Measurements from ENCODE around the gene NCBP3.

NCBP3 gene

GRCh38 chr17:3857261-3858105, 11.4 kb upstream of the NCBP3 start:
- TF ChIP-seq, protein P1, sequence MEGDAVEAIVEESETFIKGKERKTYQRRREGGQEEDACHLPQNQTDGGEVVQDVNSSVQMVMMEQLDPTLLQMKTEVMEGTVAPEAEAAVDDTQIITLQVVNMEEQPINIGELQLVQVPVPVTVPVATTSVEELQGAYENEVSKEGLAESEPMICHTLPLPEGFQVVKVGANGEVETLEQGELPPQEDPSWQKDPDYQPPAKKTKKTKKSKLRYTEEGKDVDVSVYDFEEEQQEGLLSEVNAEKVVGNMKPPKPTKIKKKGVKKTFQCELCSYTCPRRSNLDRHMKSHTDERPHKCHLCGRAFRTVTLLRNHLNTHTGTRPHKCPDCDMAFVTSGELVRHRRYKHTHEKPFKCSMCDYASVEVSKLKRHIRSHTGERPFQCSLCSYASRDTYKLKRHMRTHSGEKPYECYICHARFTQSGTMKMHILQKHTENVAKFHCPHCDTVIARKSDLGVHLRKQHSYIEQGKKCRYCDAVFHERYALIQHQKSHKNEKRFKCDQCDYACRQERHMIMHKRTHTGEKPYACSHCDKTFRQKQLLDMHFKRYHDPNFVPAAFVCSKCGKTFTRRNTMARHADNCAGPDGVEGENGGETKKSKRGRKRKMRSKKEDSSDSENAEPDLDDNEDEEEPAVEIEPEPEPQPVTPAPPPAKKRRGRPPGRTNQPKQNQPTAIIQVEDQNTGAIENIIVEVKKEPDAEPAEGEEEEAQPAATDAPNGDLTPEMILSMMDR (IDR thresholded peaks at IDR 0.05), result no peak

- TF ChIP-seq, protein P1 (IDR thresholded peaks at IDR 0.05), result no peak
Observed at GRCh38 chr17:3852561-3852960, 6.5 kb upstream of the NCBP3 start.

DNA sequence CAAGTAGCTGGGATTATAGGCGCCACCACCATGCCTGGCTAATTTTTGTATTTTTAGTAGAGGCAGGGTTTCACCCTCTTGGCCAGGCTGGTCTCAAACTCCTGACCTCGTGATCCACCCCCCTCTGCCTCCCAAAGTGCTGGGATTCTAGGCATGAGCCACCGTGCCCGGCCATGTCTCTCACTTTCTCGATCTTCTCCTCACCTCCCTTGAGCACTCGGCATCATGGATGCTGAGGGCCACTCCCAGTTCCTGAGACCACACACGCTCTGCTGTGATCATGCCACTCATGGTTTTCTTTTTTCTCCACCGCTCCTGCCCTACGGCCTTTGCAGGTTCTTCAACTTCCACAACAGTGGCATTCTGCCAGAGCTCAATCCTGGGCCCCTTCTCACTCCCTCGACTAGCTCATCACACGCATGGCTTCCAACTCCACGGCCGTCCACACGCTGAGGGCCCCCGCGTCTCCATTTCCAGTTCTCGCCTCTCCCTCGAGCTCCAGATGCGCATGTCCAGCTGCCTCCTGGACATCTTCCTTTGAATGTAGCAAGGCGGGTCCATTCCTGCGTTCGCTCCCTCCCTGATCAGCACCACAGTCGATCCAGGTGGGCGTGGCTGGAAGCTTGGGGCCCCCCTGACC, 5.5 kb upstream of the NCBP3 start:
- TF ChIP-seq, protein P1 (IDR thresholded peaks at IDR 0.05), result no peak

DNA sequence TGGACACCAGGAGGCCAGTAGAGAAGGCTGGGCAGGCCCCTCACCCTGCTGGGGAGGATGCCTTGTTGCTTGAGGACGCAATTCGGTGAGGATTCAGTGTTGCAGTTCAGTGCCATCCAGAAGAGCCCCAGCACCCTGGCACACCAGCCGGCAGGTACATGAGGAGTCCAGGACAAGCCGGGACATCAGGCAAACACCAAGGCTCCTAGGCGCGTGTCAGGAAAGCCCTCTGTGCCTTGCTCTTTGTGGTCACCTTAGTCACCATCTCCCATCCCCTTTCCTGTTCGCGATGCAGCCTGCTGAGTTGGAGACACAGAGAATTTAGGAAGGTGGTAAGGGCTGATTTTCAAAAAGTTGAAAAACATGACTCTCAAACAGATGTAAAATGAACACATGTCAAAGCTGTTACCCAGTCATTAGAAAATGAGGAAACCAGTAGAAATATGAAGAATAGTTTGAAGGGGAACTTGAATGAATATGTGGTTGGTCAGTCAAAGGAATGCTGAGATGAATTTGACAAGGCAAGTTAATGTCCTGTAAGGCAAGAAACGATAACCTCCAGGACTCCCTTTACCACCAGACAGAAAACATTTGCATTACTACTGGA, 2.3 kb upstream of the NCBP3 start:
- TF ChIP-seq, protein P1 (IDR thresholded peaks at IDR 0.05), result no peak

DNA sequence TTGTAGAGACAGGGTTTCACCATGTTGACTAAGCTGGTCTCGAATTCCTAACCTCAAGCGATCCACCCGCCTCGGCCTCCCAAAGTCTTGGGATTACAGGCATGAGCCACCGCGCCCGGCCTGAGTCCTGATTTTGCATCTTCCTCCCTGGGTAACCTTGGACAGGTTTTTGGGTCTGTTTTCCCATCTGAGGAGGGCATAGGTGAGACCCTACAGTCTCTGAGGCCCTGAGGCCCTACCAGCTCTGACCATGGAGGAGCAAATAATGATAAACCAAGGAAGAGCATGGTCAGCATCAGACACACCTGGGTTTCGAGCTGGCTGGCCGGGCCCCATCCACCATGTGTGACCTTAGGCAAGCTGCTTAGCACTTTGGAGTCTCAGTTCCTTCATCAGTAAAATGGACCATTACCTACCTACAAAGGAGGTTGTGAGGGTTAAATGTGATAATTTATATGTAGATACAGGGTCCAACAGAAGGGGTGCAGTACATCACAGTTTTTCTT, 1.2 kb upstream of the NCBP3 start:
- TF ChIP-seq, protein P1 (IDR thresholded peaks at IDR 0.05), result no peak

DNA sequence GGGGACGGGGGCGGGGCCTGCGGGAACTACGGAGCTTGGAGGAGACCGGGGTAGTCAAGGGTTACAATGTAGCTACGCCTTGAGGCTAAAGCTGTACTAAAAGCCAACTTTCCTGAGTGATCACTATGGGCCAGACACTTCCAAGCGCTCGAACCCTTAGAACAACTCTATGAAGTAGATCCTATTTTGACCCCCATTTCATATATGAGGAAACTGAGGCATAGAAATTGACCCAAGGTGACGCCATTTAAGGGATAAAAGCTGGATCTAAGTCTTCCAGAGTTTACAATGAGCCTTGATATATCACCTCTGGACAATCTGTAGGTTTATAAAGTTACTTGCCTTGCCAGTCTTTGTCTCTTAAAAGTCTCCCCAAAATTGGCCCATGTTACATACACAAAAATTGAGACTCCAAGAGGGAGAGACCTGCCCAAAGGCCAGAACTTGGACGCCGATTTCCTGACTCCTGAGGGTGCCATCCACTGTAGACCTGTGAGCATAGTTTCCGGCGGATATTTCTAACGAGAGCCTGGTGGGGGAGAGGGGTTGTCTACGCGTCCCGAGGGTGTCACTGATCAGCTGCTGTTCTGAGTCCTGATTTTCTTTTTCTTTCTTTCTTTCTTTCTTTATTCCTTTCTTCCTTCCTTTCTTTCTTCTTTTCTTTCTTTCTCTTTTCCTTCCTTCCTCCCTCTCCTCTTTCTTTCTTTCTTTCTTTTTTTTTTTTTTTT, 555 bp upstream of the NCBP3 start:
- TF ChIP-seq, protein P1 (IDR thresholded peaks at IDR 0.05), result no peak

DNA sequence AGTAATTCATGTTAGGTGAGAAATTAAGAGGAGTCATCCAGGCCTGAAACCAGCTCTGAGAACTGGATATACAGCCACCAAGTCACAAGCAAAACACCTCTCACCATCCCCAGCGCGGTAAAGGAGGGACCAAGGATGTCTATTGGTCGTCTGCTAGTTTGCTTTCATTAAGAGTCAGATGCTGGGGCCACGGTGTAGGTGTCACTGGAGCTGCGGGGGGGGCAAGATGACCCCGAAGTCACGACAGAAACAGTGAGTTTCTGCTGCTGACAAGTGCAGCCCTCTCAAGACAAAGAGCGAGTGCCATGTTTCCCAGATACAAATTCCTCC, 790 bp downstream of the NCBP3 start:
- TF ChIP-seq, protein P1 (IDR thresholded peaks at IDR 0.05), result no peak
